AG10803 (cell line): Measurements from ENCODE around the gene UBE2L6.

Source experiments
- DNase-seq: peaks from one replicate; pipeline ENCODE4 v3.0.0; 2010; ENCODE audit warnings: low read depth
- H3K4me3 ChIP-seq: 2 replicates; pipeline ENCODE4 v1.5.1; 2011; ENCODE audit warnings: mild to moderate bottlenecking, low read length, control low read depth
- CTCF ChIP-seq: conservative IDR thresholded peaks from 2 replicates; pipeline ENCODE4 v1.5.1; 2011; ENCODE audit warnings: mild to moderate bottlenecking, low read length, control low read depth, inconsistent platforms

The UBE2L6 gene

GRCh38 chr11:57530596-57531507, 36.6 kb downstream of the UBE2L6 start, which contains the start of gene TIMM10:
Gene TIMM10 (minus strand): TSS chr11:57530754. CDS start chr11:57530189, 565 bp downstream.
- no peak; the same call in 1 of the 2 replicates for TF ChIP-seq CTCF
- DNase-seq, result peak; percentile 96
- H3K4me3 ChIP-seq, result peak within 1 kb of the TSS; percentile 95

- no peak for DNase-seq
- no peak for TF ChIP-seq CTCF
- peak overlapping the region; percentile 95 for H3K4me3 ChIP-seq
These were observed 37.3 kb downstream of the UBE2L6 start for GRCh38 chr11:57530215-57530595.

- TF ChIP-seq CTCF, result no peak
- H3K4me3 ChIP-seq, result no peak overlapping the region
These were observed 38.5 kb downstream of the UBE2L6 start for GRCh38 chr11:57529012-57529411.

GRCh38 chr11:57527056-57527631, 40.3 kb downstream of the UBE2L6 start:
- peak; percentile 57 for DNase-seq
- TF ChIP-seq CTCF, result peak; percentile 97

More at GRCh38 chr11:57529012-57529411, 38.5 kb downstream of the UBE2L6 start:
- no peak for DNase-seq

GRCh38 chr11:57523419-57523818, 44.1 kb downstream of the UBE2L6 start:
- DNase-seq, result no peak
- no peak overlapping the region for H3K4me3 ChIP-seq
- TF ChIP-seq CTCF, result no peak

More at GRCh38 chr11:57527056-57527631, 40.3 kb downstream of the UBE2L6 start:
- no peak overlapping the region for H3K4me3 ChIP-seq

GRCh38 chr11:57521116-57521515, 46.4 kb downstream of the UBE2L6 start:
- H3K4me3 ChIP-seq, result no peak overlapping the region
- no peak for TF ChIP-seq CTCF
- DNase-seq, result no peak
